HG03025 (cell line): ENCODE measurements around the gene RFX1.
"Not testable (repeated sequence)": the region's sequence is repeated elsewhere in the genome, so short reads cannot be mapped to it uniquely, and the experiment has no call there.

ENCODE experiments used
- ATAC-seq: cut with Tn5 transposase; IDR thresholded peaks from one replicate; pipeline ENCODE4 v1.9.1; 2021; ENCODE audit warnings: mild to moderate bottlenecking, moderate library complexity; ENCODE audit not compliant: unreplicated experiment, low FRiP score

The RFX1 gene

DNA sequence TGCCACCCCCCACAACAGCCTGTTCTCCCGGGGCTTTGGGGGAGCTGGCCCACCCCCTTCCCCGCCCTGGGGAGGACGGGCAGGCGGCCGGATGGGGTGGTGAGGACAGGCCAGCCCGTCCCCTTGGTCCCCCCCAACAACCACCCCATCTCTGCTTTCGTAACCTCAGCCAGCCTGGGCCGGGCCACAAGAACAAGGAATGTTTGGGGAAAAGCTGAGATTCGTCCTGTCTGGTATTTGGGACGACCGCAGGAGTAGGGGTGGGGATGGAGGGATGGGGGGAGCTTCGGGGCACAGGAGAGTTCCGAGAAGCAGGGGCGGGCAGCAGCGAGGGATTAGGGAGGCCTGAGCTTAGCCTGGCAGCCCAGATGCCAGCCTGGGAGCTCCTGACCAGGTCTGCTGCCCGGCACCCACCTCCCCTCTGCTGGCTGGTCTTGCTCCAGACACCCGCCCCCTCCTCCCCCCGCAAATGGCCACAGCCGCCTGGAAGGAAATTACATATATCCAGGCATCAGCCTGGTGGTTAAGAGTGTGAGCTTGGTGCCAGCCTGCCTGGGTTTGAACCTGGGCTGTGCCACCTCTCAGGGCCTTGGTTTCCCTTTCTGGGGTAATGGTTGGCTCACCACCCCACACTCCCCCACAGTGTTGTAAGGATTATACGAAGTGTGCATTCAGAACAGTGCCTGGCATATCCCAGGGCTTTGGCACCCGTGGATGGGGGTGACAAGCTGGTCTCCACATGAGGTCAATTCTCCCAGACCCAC, 67.6 kb downstream of the RFX1 start, which contains the start of gene PODNL1:
Gene PODNL1, minus strand, starts transcription at position 117 of the 764 bp plus-strand sequence. CDS start 236 bp downstream, outside the sequence.
- ATAC-seq, result no peak

DNA sequence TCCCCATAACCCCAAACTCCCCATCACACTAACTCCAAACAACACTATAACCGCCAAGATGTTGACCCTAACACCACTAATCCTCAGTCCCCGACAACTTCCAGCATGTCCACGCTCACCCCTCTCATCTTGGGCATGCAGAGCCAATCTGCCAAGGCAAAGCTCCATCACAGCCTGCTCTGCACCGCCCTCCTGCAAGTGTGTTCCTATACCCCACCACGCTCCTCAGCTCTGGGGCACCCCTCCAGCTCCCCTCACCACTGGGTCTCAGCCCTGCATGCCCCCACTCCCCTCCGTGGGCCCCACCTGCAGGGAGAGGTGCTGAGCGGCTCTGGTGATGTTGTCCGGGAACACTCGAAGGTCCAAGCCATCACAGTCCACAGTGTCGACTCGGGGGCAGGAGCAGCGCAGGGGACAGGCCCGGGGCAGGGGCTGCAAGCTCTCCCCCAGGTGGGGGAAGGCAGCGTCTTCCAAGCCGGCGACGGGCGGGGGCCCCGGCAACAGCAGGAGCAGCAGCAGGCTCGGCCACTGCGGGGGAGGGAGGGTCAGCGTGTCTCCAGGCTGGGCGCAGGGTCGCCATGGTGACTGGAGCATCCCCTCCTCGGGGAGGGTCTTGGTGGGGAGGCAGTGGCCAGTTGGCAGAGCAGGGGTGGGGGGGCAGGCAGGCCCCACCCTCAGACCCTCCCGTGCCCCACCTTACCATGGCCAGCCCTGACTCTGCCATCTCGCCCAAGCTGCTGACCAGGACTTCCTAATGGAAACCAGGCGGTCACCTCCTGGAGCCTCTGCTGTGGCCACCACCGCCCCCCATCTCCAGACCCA, 68.4 kb downstream of the RFX1 start:
- no peak for ATAC-seq

- ATAC-seq, result no peak
These were observed 70.2 kb downstream of the RFX1 start for GRCh38 chr19:13935765-13936510.

- no peak for ATAC-seq
These were observed 71.4 kb downstream of the RFX1 start for GRCh38 chr19:13934785-13935109.

GRCh38 chr19:13932911-13933393, 73.2 kb downstream of the RFX1 start:
- ATAC-seq, result no peak

DNA sequence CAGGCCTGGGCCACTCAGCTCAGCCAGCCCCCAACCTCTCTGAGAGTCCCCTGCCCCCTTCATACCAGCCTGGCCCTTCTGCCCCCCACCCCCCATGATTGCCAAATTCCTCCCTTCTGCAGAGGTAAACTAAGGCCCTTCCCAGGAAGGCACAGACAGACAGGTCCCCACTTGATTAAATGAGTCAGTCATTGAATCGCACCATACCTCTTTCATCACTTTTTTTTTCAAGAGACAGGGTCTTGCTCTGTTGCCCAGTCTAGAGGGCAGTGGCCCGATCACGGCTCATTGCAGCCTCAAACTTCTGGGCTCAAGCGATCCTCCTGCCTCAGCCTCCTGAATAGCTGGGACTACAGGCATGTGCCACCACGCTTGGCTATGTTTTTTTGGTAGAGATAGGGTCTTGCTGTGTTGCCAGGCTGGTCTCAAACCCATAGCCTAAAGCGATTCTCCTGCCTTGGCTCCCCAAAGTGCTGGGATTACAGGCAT, 73.9 kb downstream of the RFX1 start:
- ATAC-seq, result no peak

GRCh38 chr19:13931391-13932148, 74.5 kb downstream of the RFX1 start:
- ATAC-seq, result no peak

GRCh38 chr19:13930402-13930801, 75.7 kb downstream of the RFX1 start:
- ATAC-seq, result no peak

DNA sequence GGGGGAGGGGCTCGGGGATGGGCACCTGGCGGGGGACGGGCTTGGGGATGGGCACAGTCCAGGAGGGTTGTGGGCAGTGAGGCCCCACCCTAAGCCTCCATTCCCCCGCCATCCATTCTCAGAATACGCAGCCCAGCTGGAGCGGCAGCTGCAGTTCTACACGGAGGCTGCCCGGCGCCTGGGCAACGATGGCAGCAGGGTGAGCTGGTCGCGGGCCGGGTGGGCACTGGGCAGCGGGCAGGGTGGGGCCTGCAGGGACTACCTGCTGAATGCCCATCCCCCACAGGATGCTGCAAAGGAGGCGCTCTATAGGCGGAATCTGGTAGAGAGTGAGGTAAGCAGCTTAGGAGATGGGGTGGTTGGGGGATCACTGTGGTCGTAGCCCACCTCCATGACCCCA, 76.2 kb downstream of the RFX1 start:
- ATAC-seq, result no peak

DNA sequence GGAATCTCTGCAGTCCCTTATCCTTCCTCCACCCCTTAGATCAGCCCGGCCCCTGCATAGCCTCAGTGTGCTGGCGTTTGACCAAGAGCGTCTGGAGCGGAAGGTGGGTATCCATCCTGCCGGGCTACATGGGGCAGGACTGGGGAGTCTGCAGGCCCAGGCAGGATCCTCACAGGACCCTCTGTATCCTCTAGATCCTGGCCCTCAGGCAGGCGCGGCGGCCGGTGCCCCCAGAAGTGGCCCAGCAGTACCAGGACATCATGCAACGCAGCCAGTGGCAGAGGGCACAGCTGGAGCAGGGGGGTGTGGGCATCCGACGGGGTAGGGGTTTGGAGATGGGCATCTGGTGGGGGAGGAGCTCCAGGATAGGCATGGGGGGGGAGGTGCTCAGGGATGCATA, 76.8 kb downstream of the RFX1 start:
- no peak for ATAC-seq

DNA sequence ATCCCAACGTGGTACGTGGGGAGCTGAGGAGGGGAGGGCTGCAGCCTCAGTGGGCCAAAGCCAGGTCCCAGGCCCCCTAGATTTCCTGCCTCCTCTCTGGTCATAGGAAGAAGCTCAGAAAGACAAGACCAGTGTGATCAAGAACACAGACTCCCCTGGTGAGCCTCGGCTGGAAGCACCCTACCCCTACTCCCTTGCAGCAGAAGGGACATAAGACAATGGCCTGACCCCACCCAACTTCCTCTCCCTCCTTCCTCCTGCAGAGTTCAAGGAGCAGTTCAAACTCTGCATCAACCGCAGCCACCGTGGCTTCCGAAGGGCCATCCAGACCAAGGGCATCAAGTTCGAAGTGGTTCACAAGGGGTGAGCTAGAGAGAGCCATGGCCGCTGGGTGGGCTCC, 79.4 kb downstream of the RFX1 start:
- no peak for ATAC-seq

DNA sequence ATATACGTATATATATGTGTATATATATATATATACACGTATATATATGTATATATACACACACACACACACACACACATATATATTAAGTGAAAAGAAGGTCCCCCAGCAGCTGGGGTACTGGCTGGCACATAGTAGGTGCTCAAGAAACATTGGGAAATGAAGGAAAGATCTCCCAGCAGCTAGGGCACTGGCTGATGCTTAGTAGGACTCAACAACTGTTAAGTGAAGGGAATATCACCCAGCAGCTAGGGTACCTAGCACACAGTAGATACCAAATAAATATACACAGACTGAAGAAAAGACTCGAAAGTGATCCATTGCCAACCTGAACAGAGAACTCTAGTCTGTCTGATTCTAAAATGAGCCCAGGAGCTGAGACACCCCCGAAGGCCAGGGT, 80.1 kb downstream of the RFX1 start:
- no peak for ATAC-seq

GRCh38 chr19:13923194-13923987, 82.7 kb downstream of the RFX1 start:
- no peak for ATAC-seq

DNA sequence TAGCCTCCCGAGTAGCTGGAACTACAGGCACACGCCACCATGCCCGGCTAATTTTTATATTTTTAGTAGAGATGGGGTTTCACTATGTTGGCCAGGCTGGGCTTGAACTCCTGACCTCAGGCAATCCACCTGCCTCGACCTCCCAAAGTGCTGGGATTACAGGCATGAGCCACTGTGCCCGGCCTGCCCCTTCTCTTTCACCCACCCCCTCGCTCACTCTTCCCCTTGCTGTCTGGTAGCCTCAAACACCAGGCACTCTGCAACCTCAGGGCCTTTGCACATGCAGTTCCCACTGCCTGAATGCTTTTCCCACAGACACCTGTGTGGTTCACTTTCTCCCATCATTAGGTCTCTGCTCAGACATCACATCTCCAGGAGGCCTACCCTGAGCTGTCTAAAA, 84.0 kb downstream of the RFX1 start:
- not testable (repeated sequence) for ATAC-seq

GRCh38 chr19:13920940-13921747, 85.0 kb downstream of the RFX1 start:
- ATAC-seq, result no peak

DNA sequence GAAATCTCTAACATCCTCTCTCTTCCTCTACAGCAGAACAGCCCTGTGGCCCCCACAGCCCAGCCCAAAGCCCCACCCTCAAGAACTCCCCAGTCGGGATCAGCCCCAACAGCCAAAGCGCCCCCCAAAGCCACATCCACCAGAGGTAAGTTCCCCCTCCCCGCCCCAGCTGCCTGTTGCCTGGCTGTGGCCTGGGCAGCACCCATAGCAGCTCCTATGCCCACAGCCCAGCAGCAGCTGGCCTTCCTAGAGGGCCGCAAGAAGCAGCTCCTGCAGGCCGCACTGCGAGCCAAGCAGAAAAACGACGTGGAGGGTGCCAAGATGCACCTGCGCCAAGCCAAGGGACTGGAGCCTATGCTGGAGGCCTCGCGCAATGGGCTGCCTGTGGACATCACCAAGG, 85.6 kb downstream of the RFX1 start:
- ATAC-seq, result no peak

GRCh38 chr19:13918726-13919411, 87.3 kb downstream of the RFX1 start:
- no peak for ATAC-seq

DNA sequence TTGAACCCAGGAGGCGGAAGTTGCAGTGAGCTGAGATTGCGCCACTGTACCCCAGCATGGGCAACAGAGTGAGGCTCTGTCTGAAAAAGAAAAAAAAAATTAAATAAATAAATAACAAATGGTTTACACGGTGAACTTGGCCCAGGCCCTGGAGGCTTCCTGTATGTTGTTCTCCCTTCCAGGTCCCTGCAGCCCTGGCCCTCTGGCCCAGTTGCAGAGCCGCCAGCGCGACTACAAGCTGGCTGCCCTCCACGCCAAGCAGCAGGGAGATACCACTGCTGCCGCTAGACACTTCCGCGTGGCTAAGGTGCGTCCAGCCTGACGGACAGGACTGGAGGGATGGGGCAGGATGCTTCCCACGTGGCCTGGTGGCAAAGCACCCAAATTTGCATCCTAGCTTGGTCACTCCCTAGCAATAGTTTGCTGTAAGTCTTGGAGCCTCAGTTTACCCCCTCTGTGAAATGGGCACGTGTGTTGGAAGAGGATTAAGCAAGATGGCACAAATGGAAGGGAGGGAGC, 88.2 kb downstream of the RFX1 start:
- no peak for ATAC-seq
